GM19463 (cell line): Measurements from ENCODE around the gene SLC35E4.
"Not testable (repeated sequence)": the region's sequence is repeated elsewhere in the genome, so short reads cannot be mapped to it uniquely, and the experiment has no call there.

Experiments used
- ATAC-seq: cut with Tn5 transposase; IDR thresholded peaks from one replicate; pipeline ENCODE4 v1.9.1; 2021; ENCODE audit warnings: mild to moderate bottlenecking, moderate library complexity; ENCODE audit not compliant: unreplicated experiment

The SLC35E4 gene

DNA sequence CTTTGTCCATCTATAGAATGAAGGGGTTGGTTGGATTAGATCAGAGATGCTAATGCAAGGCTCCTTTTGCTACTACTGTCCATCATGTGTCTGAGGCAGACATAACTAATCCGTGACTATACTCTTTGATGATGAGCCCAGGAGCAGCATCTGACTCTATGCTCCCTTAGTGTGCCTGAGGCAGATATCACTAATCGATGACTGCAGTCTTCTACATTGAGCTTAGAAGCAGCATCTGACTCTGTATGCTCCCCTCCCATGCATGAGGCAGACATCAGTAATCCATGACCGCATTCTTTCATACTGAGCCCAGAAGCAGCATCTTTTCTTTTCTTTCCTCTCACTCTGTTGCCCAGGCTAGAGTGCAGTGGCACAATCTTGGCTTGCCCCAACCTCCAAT, 24.4 kb upstream of the SLC35E4 start:
- no peak for ATAC-seq

DNA sequence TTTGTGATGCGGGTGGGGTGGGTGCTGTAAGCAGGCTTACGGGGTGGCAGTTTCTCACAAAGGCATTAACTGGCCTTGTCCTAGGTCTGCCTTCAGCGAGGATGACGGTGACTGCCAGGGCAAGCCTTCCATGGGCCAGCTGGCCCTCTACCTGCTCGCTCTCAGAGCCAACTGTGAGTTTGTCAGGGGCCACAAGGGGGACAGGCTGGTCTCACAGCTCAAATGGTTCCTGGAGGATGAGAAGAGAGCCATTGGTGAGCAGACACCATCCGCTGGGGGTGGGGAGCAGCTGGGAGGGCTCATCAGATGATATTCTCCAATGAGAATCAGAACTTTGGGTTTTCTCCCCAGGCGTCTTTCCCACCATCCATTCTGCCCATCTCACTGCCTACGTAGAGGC, 22.8 kb upstream of the SLC35E4 start:
- no peak for ATAC-seq

DNA sequence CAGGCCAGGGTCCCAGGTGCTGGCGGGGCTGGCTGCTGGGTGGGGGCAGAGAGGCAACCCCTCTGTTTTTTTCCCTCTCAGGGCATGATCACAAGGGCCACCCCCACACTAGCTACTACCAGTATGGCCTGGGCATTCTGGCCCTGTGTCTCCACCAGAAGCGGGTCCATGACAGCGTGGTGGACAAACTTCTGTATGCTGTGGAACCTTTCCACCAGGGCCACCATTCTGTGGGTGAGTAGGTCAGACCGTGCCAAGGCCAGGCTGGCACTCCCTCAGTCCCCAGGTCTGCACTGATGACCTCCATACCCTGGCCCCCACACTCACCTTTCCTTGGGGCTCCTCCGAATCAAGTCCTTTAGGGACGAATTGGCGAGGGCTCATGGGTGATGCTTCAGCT, 21.3 kb upstream of the SLC35E4 start:
- ATAC-seq = no peak

DNA sequence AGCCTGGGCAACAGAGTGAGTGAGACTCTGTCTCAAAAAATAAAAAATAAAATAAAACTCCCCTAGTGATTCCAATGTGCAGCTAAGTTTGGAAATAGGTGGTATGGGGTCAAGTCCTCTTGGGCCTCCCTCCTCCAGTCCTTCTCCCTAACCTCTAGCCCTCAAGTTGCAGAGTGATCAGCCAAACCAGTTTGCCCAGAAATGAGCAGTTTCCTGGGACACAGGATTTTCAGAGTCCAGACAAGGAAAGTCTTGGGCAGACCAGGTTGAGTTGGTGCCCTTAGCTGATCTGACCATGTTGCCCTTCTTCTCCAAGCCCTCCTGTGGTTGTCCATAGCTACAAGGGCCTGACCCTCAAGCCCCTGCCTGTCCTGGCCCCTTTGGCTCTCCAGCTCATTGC, 20.7 kb upstream of the SLC35E4 start:
- no peak for ATAC-seq

DNA sequence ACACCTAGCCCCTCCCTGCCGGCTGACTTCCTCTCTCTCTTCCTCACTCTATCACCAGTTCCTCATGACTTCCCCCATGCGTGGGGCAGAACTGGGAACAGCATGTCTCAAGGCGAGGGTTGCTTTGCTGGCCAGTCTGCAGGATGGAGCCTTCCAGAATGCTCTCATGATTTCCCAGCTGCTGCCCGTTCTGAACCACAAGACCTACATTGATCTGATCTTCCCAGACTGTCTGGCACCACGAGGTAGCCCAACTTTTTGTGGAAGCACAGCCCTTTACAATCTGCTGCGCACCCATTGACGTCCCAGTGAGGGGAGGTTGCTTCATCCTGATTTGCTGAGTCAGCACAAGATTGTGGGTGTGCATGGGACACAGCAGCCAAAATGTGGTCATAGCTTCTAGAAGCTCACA, 20.0 kb upstream of the SLC35E4 start:
- no peak for ATAC-seq

- no peak for ATAC-seq
Observed at GRCh38 chr22:30617819-30618218, 17.8 kb upstream of the SLC35E4 start.

DNA sequence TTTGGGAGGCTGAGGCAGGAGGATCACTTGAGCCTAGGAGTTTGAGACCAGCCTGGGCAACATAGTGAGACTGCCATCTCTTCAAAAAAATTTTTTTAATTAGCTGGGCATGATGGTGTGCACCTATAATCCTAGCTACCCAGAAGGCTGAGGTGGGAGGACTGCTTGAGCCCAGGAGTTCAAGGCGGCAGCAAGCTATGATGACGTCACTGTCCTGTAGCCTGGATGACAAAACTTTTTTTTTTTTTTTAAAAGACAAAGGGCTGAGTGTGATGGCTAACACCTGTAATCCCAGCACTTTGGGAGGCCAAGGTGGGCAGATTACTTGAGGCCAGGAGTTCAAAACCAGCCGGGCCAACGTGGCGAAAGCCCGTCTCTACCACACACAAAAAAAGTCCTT, 15.7 kb upstream of the SLC35E4 start:
- not testable (repeated sequence) for ATAC-seq

DNA sequence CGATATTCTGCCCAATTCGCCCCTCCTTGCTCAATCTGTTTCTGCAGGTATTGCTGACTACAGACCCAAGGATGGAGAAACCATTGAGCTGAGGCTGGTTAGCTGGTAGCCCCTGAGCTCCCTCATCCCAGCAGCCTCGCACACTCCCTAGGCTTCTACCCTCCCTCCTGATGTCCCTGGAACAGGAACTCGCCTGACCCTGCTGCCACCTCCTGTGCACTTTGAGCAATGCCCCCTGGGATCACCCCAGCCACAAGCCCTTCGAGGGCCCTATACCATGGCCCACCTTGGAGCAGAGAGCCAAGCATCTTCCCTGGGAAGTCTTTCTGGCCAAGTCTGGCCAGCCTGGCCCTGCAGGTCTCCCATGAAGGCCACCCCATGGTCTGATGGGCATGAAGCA, 9.2 kb upstream of the SLC35E4 start:
- ATAC-seq = no peak

DNA sequence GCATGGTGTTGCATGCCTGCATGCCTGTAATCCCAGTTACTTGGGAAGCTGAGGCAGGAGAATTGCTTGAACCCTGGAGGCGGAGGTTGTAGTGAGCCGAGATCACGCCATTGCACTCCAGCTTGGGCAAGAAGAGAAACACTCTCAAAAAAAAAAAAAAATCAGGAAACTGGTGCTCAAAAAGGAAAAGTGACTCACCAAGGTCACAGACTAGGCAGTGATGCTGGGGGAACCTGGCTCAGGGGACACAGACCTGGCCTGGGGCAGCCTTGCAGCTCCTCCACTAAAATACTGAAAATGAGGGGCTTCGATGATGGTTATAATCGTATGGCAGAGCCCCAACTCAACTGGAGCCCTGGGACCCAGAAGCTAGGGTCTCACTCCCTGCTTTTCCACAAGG, 8.1 kb upstream of the SLC35E4 start:
- no peak for ATAC-seq

GRCh38 chr22:30628491-30628890, 7.1 kb upstream of the SLC35E4 start:
- no peak for ATAC-seq

DNA sequence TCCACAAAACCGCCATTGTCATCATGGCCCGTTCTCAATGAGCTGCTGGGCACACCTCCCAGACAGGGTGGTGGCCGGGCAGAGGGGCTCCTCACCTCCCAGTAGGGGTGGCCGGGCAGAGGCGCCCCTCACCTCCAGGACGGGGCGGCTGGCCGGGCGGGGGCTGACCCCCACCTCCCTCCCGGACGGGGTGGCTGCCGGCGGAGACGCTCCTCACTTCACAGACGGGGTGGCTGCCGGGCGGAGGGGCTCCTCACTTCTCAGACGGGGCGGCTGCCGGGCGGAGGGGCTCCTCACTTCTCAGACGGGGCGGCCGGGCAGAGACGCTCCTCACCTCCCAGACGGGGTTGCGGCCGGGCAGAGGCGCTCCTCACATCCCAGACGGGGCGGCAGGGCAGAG, 4.1 kb upstream of the SLC35E4 start:
- ATAC-seq = not testable (repeated sequence)

GRCh38 chr22:30634471-30635233, 929 bp upstream of the SLC35E4 start:
- peak; percentile 61 for ATAC-seq

GRCh38 chr22:30636226-30637077, 871 bp downstream of the SLC35E4 start:
- no peak for ATAC-seq

- no peak for ATAC-seq
Observed at GRCh38 chr22:30637701-30638114, 2.1 kb downstream of the SLC35E4 start.

DNA sequence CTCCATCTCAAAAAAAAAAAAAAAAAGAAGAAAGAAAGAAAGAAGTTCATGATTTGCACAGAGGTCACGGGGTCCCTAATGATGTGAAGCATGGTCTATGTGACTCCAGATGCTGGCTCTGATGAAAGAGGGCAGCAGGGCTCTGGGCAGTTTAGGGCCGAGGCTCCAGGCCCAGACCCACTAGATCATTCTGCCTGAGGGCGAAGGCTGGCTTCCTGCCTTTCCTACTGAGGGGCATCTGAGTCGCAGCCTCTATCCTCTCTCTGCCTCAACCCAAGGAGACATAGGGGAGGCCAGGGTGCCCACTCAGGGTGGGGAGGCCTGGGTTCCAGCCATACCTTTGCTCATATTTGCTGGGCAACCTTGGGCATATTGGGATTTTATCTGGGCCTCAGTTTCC, 4.8 kb downstream of the SLC35E4 start:
- ATAC-seq = no peak

DNA sequence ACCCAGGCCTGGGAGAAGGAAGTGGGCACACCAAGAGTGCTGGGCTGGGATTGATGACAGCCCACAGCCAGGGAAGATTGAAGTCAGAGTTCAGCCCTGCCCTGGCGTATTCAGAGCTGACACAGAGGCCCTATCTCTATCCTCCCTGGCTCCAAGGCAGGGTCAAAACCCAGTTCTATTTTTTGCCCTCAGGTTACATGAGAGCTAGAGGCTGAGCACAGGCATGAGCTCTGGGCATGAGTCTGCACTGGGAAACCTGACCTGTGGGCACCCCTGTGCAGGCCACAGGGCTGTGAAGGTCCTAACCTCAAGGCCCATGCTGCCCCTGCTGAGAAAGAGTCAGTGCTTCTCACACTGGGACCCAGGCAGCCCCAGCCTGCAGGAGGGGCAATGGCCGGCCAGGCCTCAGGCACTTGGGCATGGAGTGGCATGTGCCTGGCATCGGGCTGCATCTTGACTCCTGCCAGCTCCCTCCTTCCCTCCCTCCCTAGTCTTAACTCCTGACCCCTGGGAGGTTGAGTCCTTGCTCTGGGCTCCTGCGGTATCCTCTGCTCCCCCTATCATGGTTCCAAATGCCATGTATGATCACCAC, 5.4 kb downstream of the SLC35E4 start:
- no peak for ATAC-seq

DNA sequence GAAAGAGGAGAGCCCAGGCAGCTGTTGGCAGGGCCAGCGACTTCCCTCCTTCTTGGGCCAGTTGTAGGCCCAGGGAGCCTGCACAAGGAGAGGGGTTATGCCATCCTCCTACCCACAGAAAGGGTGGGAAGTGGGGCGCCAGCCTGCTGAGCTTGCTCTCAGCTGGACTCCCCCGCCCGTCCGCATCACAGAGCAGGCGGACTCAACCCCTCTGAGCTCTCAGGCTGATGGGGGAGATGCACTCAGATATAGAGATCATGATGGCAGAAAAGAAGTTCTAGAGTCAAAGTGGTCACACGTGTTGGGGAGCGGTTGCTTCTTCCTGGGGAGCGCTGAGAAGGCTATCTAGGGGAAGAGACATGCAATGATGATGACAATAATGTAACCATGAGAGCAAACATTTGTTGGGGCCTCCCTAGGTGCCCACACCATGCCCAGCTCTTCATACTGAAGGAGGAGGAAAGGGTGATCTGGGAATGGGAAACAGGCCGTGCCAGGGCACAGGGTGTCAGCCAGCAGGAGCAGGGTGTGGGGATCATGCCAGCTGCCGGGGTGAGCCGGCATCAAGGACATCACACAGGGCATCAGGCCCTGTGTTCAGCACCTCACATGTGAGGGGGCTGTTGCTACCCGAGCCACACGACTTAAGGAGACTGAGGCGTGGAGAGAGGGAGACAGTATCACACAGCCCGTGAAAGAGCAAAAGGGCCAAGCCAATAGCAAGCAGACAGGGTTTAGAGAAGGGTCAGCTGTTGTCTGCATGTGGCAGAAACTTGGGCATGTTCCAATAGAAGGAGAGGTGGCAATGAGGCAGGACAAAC, 7.7 kb downstream of the SLC35E4 start:
- ATAC-seq = no peak

GRCh38 chr22:30646518-30647160, 11.1 kb downstream of the SLC35E4 start:
- no peak for ATAC-seq

GRCh38 chr22:30647536-30647935, 12.0 kb downstream of the SLC35E4 start:
- no peak for ATAC-seq

DNA sequence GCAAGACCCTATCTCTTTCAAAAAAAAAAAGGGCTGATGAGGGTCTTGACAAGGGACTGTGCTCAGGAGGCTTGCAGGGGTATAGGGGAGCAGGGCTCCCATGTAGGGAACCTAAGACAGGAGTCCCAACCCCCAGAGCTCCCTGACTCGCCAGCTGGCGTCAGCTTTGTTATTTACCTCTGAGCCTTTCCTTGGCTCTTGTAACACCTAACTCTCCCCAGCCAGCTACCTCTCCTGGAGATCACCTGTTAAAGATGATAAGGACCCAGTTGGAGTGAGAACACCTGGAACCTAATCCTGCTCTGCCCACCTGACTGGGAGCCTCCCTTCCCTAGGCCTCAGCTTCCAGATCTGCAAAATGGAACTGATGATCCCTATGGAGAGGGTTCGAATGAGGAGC, 13.2 kb downstream of the SLC35E4 start:
- no peak for ATAC-seq
